ENCODE measurements around the gene RWDD3. TPM values are rescaled to one million over a fixed set of nuclear protein-coding genes. Genes with fewer than 3 reads are reported as not detected.

RWDD3 gene
- total and polyA plus RNA-seq, 5 experiments from 2014 or later, result 26.3 to 54.0 (median 33.8) TPM

- Mint-ChIP-seq H3K4me3 (peak overlapping the region; percentile 84 to 94 (median 91)), H3K36me3 (peaks cover 0 to 17% (median 0%) of the 10 kb centered on the region in 3 donors), H3K27ac (peak overlapping the region; percentile 85 to 96 (median 92)), H3K4me1 (peaks cover 16 to 47% (median 37%) of the 10 kb centered on the region in 4 donors), H3K9me3 (no peaks in the 10 kb centered on the region), H3K27me3 (peaks cover 4 to 27% (median 9%) of the 10 kb centered on the region in 5 donors)
- DNase-seq (peak in 2 of 10 donors; percentile 4 to 5), ATAC-seq (peak in 1 of 2 donors; percentile 0)
- POLR2A ChIA-PET, result interaction anchor here (0.8 to 1.8 kb wide), 10 partner anchors 12 to 1354 kb away, joined by 3 to 36 read pairs (median 4); partner anchors contain the start of genes ABCD3, ALG14, CNN3 and DNTTIP2
Measured at GRCh38 chr1:95233319-95233736, 682 bp upstream of the RWDD3 start.

GRCh38 chr1:95236784-95237575 lies 3.0 kb downstream of the RWDD3 start:
- Mint-ChIP-seq H3K4me3 (peak overlapping the region in 8 of 10 donors; percentile 2 to 70 (median 36)), H3K27me3 (no peaks in the 10 kb centered on the region), H3K4me1 (peaks cover 27 to 58% (median 55%) of the 10 kb centered on the region in 4 donors), H3K36me3 (peaks cover 20 to 53% (median 26%) of the 10 kb centered on the region in 3 donors), H3K27ac (peak overlapping the region in 8 of 10 donors; percentile 20 to 54 (median 40)), H3K9me3 (peaks cover 0 to 8% (median 3%) of the 10 kb centered on the region in 9 donors)
- POLR2A ChIA-PET, result no interaction called here
- DNase-seq, result no peak
- no peak for ATAC-seq

GRCh38 chr1:95237981-95238703 lies 4.1 kb downstream of the RWDD3 start:
- peaks cover 30 to 63% (median 54%) of the 10 kb centered on the region in 4 donors for H3K4me1 Mint-ChIP-seq
- ATAC-seq (no peak), DNase-seq (no peak)
- POLR2A ChIA-PET, result no interaction called here
- no peaks in the 10 kb centered on the region for H3K27me3 Mint-ChIP-seq
- peaks cover 23 to 63% (median 34%) of the 10 kb centered on the region in 3 donors for H3K36me3 Mint-ChIP-seq
- no peak overlapping the region for H3K4me3 Mint-ChIP-seq
- H3K27ac Mint-ChIP-seq, result peak overlapping the region in 2 of 10 donors; percentile 18 to 44
- H3K9me3 Mint-ChIP-seq, result peaks cover 0 to 8% (median 4%) of the 10 kb centered on the region in 9 donors

- Mint-ChIP-seq H3K27ac (peak overlapping the region in 3 of 10 donors; percentile 3 to 25 (median 11)), H3K4me1 (peaks cover 14 to 26% (median 21%) of the 10 kb centered on the region in 4 donors), H3K4me3 (no peak overlapping the region), H3K9me3 (peaks cover 0 to 8% (median 4%) of the 10 kb centered on the region in 9 donors), H3K27me3 (no peaks in the 10 kb centered on the region), H3K36me3 (peaks cover 26 to 82% (median 41%) of the 10 kb centered on the region in 3 donors)
- ATAC-seq (no peak), DNase-seq (no peak)
- POLR2A ChIA-PET, result interaction anchor here (1.0 kb wide), 1 partner anchor 12 kb away, joined by 3 read pairs; the partner anchor contains the start of gene RWDD3
Measured at GRCh38 chr1:95245029-95245428, 11.0 kb downstream of the RWDD3 start.

- Mint-ChIP-seq H3K4me3 (no peak overlapping the region), H3K36me3 (peaks cover 13 to 67% (median 27%) of the 10 kb centered on the region in 3 donors), H3K4me1 (peaks cover 9 to 21% (median 17%) of the 10 kb centered on the region in 4 donors), H3K27me3 (no peaks in the 10 kb centered on the region), H3K27ac (peak overlapping the region in 3 of 10 donors; percentile 23 to 57 (median 25)), H3K9me3 (peaks cover 0 to 8% (median 0%) of the 10 kb centered on the region in 9 donors)
- DNase-seq, result no peak
- ATAC-seq, result no peak
- POLR2A ChIA-PET, result no interaction called here
Measured at GRCh38 chr1:95246511-95246910, 12.5 kb downstream of the RWDD3 start.

- H3K4me3 Mint-ChIP-seq, result no peak overlapping the region
- peak overlapping the region in 2 of 10 donors; percentile 9 to 27 for H3K27ac Mint-ChIP-seq
- POLR2A ChIA-PET, result no interaction called here
Measured at GRCh38 chr1:95247607-95248006, 13.6 kb downstream of the RWDD3 start.

GRCh38 chr1:95249916-95250315 lies 15.9 kb downstream of the RWDD3 start:
- POLR2A ChIA-PET, result no interaction called here
- Mint-ChIP-seq H3K9me3 (peaks cover 0 to 7% (median 0%) of the 10 kb centered on the region in 9 donors), H3K27me3 (no peaks in the 10 kb centered on the region), H3K4me3 (no peak overlapping the region), H3K4me1 (peaks cover 3 to 6% (median 4%) of the 10 kb centered on the region in 4 donors), H3K27ac (peak overlapping the region in 3 of 10 donors; percentile 41 to 49 (median 48)), H3K36me3 (peaks cover 10 to 60% (median 27%) of the 10 kb centered on the region in 3 donors)
- ATAC-seq (no peak), DNase-seq (no peak)

More at GRCh38 chr1:95247607-95248006, 13.6 kb downstream of the RWDD3 start:
- no peaks in the 10 kb centered on the region for H3K27me3 Mint-ChIP-seq
- H3K4me1 Mint-ChIP-seq, result peaks cover 9 to 19% (median 18%) of the 10 kb centered on the region in 4 donors
- no peak for ATAC-seq
- no peak for DNase-seq
- no peaks in the 10 kb centered on the region for H3K9me3 Mint-ChIP-seq
- H3K36me3 Mint-ChIP-seq, result peaks cover 8 to 68% (median 23%) of the 10 kb centered on the region in 3 donors

- Mint-ChIP-seq H3K9me3 (peaks cover 0 to 7% (median 0%) of the 10 kb centered on the region in 9 donors), H3K27me3 (no peaks in the 10 kb centered on the region), H3K27ac (no peak overlapping the region), H3K36me3 (peaks cover 10 to 45% (median 23%) of the 10 kb centered on the region in 3 donors), H3K4me1 (peaks cover 0 to 6% (median 3%) of the 10 kb centered on the region in 4 donors), H3K4me3 (no peak overlapping the region)
- POLR2A ChIA-PET, result no interaction called here
- DNase-seq (no peak), ATAC-seq (no peak)
Measured at GRCh38 chr1:95252422-95252821, 18.4 kb downstream of the RWDD3 start.

GRCh38 chr1:95254959-95255358 lies 20.9 kb downstream of the RWDD3 start:
- POLR2A ChIA-PET, result no interaction called here
- peaks cover 0 to 7% (median 0%) of the 10 kb centered on the region in 9 donors for H3K9me3 Mint-ChIP-seq
- DNase-seq (no peak), ATAC-seq (no peak)
- H3K27ac Mint-ChIP-seq, result no peak overlapping the region
- H3K4me1 Mint-ChIP-seq, result peaks cover 0 to 3% (median under 1%) of the 10 kb centered on the region in 4 donors
- no peak overlapping the region for H3K4me3 Mint-ChIP-seq
- H3K36me3 Mint-ChIP-seq, result peaks cover 10 to 26% (median 15%) of the 10 kb centered on the region in 3 donors
- no peaks in the 10 kb centered on the region for H3K27me3 Mint-ChIP-seq

- Mint-ChIP-seq H3K27ac (no peak overlapping the region), H3K36me3 (peaks cover 10 to 26% (median 15%) of the 10 kb centered on the region in 3 donors), H3K9me3 (peaks cover 0 to 7% (median 0%) of the 10 kb centered on the region in 9 donors), H3K27me3 (no peaks in the 10 kb centered on the region), H3K4me3 (no peak overlapping the region), H3K4me1 (peaks cover 0 to 3% (median under 1%) of the 10 kb centered on the region in 4 donors)
- DNase-seq (no peak), ATAC-seq (no peak)
- POLR2A ChIA-PET, result no interaction called here
Measured at GRCh38 chr1:95255826-95256225, 21.8 kb downstream of the RWDD3 start.

GRCh38 chr1:95257758-95258157 lies 23.7 kb downstream of the RWDD3 start:
- Mint-ChIP-seq H3K4me3 (no peak overlapping the region), H3K36me3 (peaks cover 6 to 13% (median 9%) of the 10 kb centered on the region in 3 donors), H3K4me1 (no peaks in the 10 kb centered on the region), H3K9me3 (peaks cover 0 to 10% (median 0%) of the 10 kb centered on the region in 9 donors), H3K27me3 (peaks cover 0 to 1% (median 0%) of the 10 kb centered on the region in 5 donors), H3K27ac (no peak overlapping the region)
- POLR2A ChIA-PET, result no interaction called here
- no peak for ATAC-seq
- DNase-seq, result no peak

GRCh38 chr1:95259245-95259644 lies 25.2 kb downstream of the RWDD3 start:
- H3K27ac Mint-ChIP-seq, result no peak overlapping the region
- H3K36me3 Mint-ChIP-seq, result no peaks in the 10 kb centered on the region
- DNase-seq (no peak), ATAC-seq (no peak)
- POLR2A ChIA-PET, result no interaction called here
- peaks cover 0 to 4% (median 0%) of the 10 kb centered on the region in 9 donors for H3K9me3 Mint-ChIP-seq
- H3K4me1 Mint-ChIP-seq, result no peaks in the 10 kb centered on the region
- peaks cover 0 to 1% (median 0%) of the 10 kb centered on the region in 5 donors for H3K27me3 Mint-ChIP-seq
- no peak overlapping the region for H3K4me3 Mint-ChIP-seq

Data from naive thymus-derived CD8-positive, alpha-beta T cell (primary cell).